Ovary (tissue), 9 donors: ENCODE measurements around the gene PEX11A. TPM values are rescaled to one million over a fixed set of nuclear protein-coding genes. Genes with fewer than 3 reads are reported as not detected.

Source experiments
- DNase-seq, 5 donors: peaks; one replicate each; pipeline ENCODE4 v3.0.0-alpha.2; 2019 to 2020
- H3K27ac ChIP-seq, 2 donors: fragments of 200-600 bp; one replicate each; pipeline versions ENCODE4 v1.5.1 to v1.8.0; 2019 to 2022
- H3K27me3 ChIP-seq: fragments of 200-600 bp; one replicate; pipeline ENCODE4 v1.8.0; 2022
- H3K36me3 ChIP-seq: fragments of 200-600 bp; sonication (generic); one replicate; pipeline ENCODE4 v1.5.1; 2019
- H3K4me1 ChIP-seq: one replicate; pipeline ENCODE4 v1.8.1; 2013; ENCODE audit warnings: mild to moderate bottlenecking, moderate library complexity; ENCODE audit not compliant: insufficient read depth
- H3K4me3 ChIP-seq: fragments of 200-600 bp; sonication (generic); one replicate; pipeline ENCODE4 v1.5.1; 2017
- H3K9me3 ChIP-seq, 2 donors: fragments of 200-600 bp in 1 of 2; sonication (generic) in 1 of 2; one replicate each; pipeline versions ENCODE4 v1.5.1 to v1.8.1; 2013 to 2019; ENCODE audit warnings: mild to moderate bottlenecking in 1 of 2, moderate library complexity in 1 of 2
- CTCF ChIP-seq, 3 donors: fragments of 450-650 bp in 2 of 3; fragments of 200-600 bp in 1 of 3; IDR thresholded peaks; one replicate each; pipeline versions ENCODE4 v1.5.1 to v1.8.0; 2016 to 2022; ENCODE audit warnings: antibody characterized with exemption in 3 of 3, mild to moderate bottlenecking in 1 of 3
- EP300 ChIP-seq: sonication (generic); formaldehyde crosslinking; IDR thresholded peaks from one replicate; pipeline ENCODE4 v1.6.1; 2017; ENCODE audit warnings: antibody characterized with exemption
- POLR2A ChIP-seq: fragments of 450-650 bp; IDR thresholded peaks from one replicate; pipeline ENCODE4 v1.6.1; 2017; ENCODE audit warnings: antibody characterized with exemption, mild to moderate bottlenecking, moderate library complexity
- WGBS, 3 donors: extraction: QIAGEN DNeasy Blood & Tissue Kit in 1 of 3; methylation state at CpG; one replicate each; pipeline versions ENCODE4 v1.1.5 to v1.1.7; 2013 to 2017; 5-methylcytosine and 5-hydroxymethylcytosine counted together
- intact Hi-C, 4 donors: fragments of 100-400 bp; cut with DNase I; formaldehyde crosslinking; loops; one replicate each; pipeline versions ENCODE4 v1.11.0 to v1.15.1; 2022 to 2023
- polyA plus RNA-seq, 2 donors: library from polyadenylated mRNA; stranded (reverse); fragments of 200-250 nt in 1 of 2; fragments of 350-450 nt in 1 of 2; fragmentation: Illumina TruSeq in 1 of 2; extraction: RNeasy Lipid Tissue Mini Kit (QIAGEN cat#74804) in 1 of 2; gene quantifications; one replicate each; pipeline ENCODE4 v1.2.3, GENCODE V29; 2013 to 2014
- total RNA-seq, 7 donors: library from RNA; depleted of rRNA in 2 of 7; stranded (reverse); fragments of >200 nt in 2 of 7; fragmentation: NEBNext Ultra II Directional in 3 of 7; extraction: Animal tissue kit (Norgen Biotek cat#: 25700) in 3 of 7; gene quantifications; one replicate each; pipeline versions ENCODE4 v1.1.0 to v1.2.4, GENCODE V29; 2016 to 2023
- donor health status: DM: no; HTN: no; CAD: no; lungs with moderate emphysema.
- donor health status: DM: no; HTN: no; CAD: no.
- donor health status: Bipolar disorder and iron deficiency.
- donor health status: DM: yes; HTN: yes; CAD: no.
- donor health status: DM: no; HTN: no; CAD: no.
- donor health status: DM: yes; HTN: yes; CAD: no.

Gene PEX11A
- total and polyA plus RNA-seq, 9 donors, result 10.9 to 17.6 (median 12.6) TPM

GRCh38 chr15:89649716-89650115 is 40.8 kb downstream of the PEX11A start:
- intact Hi-C loops, result loop anchor here in 3 of 4 donors (5.0 to 10.0 kb wide), 2 partner anchors 95 to 98 kb away; no protein-coding TSS in a partner anchor
- WGBS, 3 donors, result 87 to 93% (median 87%) methylated on average over 15 of the region's 15 CpGs
- H3K4me1 ChIP-seq, result peaks cover 9% of the 10 kb centered on the region
- no peaks in the 10 kb centered on the region for H3K36me3 ChIP-seq
- no peak overlapping the region for H3K27ac ChIP-seq
- no peak for TF ChIP-seq POLR2A
- TF ChIP-seq EP300, result no peak
- no peak for TF ChIP-seq CTCF (IDR thresholded peaks at IDR 0.05)
- no peaks in the 10 kb centered on the region for H3K27me3 ChIP-seq
- H3K4me3 ChIP-seq, result no peak overlapping the region
- peak in 2 of 5 donors; percentile 14 to 15 for DNase-seq
- no peaks in the 10 kb centered on the region for H3K9me3 ChIP-seq

GRCh38 chr15:89649013-89649625 is 41.4 kb downstream of the PEX11A start:
- intact Hi-C loops, result loop anchor here in 3 of 4 donors (5.0 to 10.0 kb wide), 2 partner anchors 96 to 98 kb away; no protein-coding TSS in a partner anchor
- Histone ChIP-seq H3K4me1 (peaks cover 5% of the 10 kb centered on the region), H3K36me3 (no peaks in the 10 kb centered on the region), H3K27me3 (no peaks in the 10 kb centered on the region), H3K4me3 (no peak overlapping the region), H3K9me3 (no peaks in the 10 kb centered on the region), H3K27ac (no peak overlapping the region)
- DNase-seq, result peak in 1 of 5 donors; percentile 15
- TF ChIP-seq CTCF (IDR thresholded peaks at IDR 0.05), result no peak
- TF ChIP-seq EP300, result no peak
- no peak for TF ChIP-seq POLR2A
- WGBS, 3 donors, result 94 to 98% (median 94%) methylated on average over 31 to 37 of the region's 37 CpGs

- Histone ChIP-seq H3K27me3 (no peaks in the 10 kb centered on the region), H3K4me3 (no peak overlapping the region), H3K4me1 (peaks cover 5% of the 10 kb centered on the region), H3K9me3 (no peaks in the 10 kb centered on the region), H3K36me3 (no peaks in the 10 kb centered on the region), H3K27ac (no peak overlapping the region)
- TF ChIP-seq POLR2A (no peak), CTCF (IDR thresholded peaks at IDR 0.05) (no peak), EP300 (no peak)
- intact Hi-C loops, result loop anchor here in 3 of 4 donors (5.0 to 10.0 kb wide), 2 partner anchors 96 to 99 kb away; no protein-coding TSS in a partner anchor
- DNase-seq, result peak in 2 of 5 donors; percentile 13 to 21
- WGBS, 3 donors, result 85 to 86% (median 85%) methylated on average over 101 to 102 of the region's 102 CpGs
Observed at GRCh38 chr15:89648106-89649012, 42.2 kb downstream of the PEX11A start.

- DNase-seq, result peak; percentile 66 to 86 (median 82)
- no peak overlapping the region for H3K27ac ChIP-seq
- TF ChIP-seq EP300 (no peak), CTCF (IDR thresholded peaks at IDR 0.05) (peak; percentile 65 to 89 (median 75))
- no peaks in the 10 kb centered on the region for H3K36me3 ChIP-seq
- WGBS, 3 donors, result 56 to 57% (median 57%) methylated on average over 25 of the region's 25 CpGs
- peaks cover 5% of the 10 kb centered on the region for H3K4me1 ChIP-seq
- no peaks in the 10 kb centered on the region for H3K27me3 ChIP-seq
- intact Hi-C loops, result loop anchor here in 3 of 4 donors (5.0 to 10.0 kb wide), 2 partner anchors 97 to 100 kb away; no protein-coding TSS in a partner anchor
- H3K9me3 ChIP-seq, result no peaks in the 10 kb centered on the region
- no peak overlapping the region for H3K4me3 ChIP-seq
Observed at GRCh38 chr15:89647191-89647851, 43.2 kb downstream of the PEX11A start.
